ENCODE results near the gene ASAP2.

Gene ASAP2

GRCh38 chr2:9179572-9180201, 26.9 kb upstream of the ASAP2 start:
- in situ Hi-C loops (cut with HindIII; ENCODE audit: low sequenced_read_pairs) = no loop called here

DNA sequence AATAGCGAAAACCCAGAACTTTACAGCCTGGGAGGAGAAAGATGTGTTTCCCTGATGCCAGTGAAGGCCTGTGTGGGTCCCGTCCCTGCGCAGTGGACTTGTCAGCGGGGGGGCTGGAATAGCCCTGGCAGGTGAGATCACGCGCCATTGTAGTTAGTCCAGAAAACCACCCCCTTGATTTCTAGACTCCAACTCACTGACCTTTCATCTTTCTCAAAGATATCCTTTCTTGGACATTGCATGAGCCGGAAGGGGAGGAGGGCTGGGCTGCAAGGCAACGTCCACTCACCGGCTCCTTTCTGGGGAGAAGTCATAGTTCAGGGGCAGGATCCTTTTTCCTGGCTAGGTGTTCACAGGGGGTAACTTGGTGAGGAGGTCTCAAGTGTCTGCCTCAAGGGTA, 22.3 kb upstream of the ASAP2 start:
- in situ Hi-C loops (cut with HindIII; ENCODE audit: low sequenced_read_pairs) = no loop called here

DNA sequence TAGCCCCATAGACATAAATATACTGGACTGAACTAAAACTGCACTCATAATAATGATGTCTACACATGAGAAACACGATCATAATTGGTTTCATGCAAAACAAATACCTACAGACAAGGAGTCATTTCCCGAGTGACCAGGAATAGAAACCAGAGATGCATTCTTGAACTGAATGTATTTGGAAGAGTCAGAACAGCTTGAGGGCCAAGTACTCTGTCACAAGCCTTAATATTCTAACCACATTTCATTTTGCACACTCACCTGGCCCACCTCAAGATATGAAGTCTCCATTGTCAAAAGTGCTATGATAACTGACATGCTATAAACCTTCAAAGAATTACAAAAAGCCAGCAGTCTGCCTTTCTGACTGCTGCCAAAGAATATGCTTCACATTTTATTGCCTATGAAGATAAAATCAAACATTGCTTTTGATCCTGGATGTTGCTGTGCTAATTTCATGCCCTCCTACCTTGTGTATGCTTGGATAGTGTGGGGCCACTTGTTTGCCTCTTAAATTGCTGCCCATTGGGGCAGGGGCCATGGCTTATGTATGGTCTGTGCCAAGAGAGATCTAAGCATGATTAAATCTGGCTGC, 18.9 kb upstream of the ASAP2 start:
- in situ Hi-C loops (cut with HindIII; ENCODE audit: low sequenced_read_pairs) = no loop called here

- in situ Hi-C loops (cut with HindIII; ENCODE audit: low sequenced_read_pairs) = no loop called here
Measured at GRCh38 chr2:9188823-9189222, 17.8 kb upstream of the ASAP2 start.

DNA sequence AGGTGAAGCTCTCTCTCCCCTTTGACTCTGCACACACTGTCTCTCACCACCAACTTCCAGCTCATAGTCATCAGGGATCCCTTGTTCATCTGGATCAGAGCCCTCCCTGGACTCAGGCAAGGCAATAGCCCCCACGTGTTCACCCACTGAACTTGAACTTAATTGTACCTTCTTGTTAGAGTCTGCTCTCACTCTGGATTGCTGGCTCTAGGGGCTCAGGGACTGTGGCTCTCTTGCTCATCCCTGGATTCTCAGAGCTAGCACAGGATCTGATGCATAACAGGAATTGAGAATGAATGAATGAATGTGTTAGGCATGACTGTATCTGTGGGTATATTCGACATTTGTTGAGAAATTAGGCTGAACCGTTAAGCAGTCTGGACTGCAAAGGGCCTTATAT, 16.7 kb upstream of the ASAP2 start:
- in situ Hi-C loops (cut with HindIII; ENCODE audit: low sequenced_read_pairs) = no loop called here

DNA sequence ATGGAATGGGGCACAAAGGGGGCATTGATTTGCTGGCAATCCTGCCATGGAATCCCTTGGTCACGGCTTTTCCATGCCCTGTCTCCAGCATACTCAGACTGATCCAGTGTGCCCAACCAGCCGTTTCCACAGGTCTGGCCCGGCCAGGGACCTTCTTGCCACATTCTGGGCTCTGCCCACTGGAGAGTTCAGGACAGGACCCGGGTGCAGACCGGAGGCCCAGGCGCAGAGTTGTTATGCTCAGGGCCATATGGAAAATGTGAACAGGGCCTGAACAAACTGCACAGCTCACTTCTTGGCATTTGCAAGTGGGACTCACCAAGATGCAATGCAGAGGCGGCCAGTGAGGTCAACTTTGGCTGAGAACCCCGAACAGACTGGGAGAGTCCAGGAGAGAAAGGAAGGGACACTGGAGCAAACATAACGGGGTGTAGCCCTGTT, 15.6 kb upstream of the ASAP2 start:
- in situ Hi-C loops (cut with HindIII; ENCODE audit: low sequenced_read_pairs) = no loop called here

GRCh38 chr2:9192712-9193111, 13.9 kb upstream of the ASAP2 start:
- in situ Hi-C loops (cut with HindIII; ENCODE audit: low sequenced_read_pairs) = no loop called here

DNA sequence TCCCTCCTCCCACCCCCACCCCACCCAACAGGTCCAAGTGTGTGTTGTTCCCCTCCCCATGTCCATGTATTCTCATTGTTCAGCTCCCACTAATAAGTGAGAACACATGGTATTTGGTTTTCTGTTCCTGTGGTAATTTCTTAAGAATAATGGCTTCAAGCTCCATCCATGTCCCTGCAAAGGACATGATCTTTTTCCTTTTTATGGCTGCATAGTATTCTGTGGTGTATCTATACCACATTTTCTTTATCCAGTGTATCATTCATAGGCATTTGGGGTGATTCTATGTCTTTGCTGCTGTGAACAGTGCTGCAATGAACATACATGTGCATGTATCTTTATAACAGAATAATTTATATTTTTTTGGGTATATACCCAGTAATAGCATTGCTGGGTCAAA, 12.3 kb upstream of the ASAP2 start:
- in situ Hi-C loops (cut with HindIII; ENCODE audit: low sequenced_read_pairs) = no loop called here

DNA sequence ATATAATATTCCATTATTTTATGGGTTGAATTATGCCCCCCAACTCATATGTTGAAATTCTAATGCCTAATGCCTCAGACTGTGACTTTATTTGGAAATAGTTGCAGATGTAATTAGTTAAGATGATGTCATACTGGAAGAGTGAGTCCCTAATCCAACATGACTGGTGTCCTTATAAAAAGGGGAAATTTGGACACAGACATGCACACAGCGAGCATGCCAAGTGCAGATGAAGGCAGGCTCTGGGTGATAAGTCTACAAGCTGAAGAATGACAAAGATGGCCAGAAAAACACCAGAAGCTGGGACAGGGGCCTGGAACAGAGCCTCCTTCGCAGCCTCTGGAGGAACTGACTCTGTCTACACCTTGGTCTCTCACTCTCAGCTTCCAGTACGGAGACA, 10.0 kb upstream of the ASAP2 start:
- in situ Hi-C loops (cut with HindIII; ENCODE audit: low sequenced_read_pairs) = no loop called here

GRCh38 chr2:9197916-9198315, 8.7 kb upstream of the ASAP2 start:
- in situ Hi-C loops (cut with HindIII; ENCODE audit: low sequenced_read_pairs) = no loop called here

DNA sequence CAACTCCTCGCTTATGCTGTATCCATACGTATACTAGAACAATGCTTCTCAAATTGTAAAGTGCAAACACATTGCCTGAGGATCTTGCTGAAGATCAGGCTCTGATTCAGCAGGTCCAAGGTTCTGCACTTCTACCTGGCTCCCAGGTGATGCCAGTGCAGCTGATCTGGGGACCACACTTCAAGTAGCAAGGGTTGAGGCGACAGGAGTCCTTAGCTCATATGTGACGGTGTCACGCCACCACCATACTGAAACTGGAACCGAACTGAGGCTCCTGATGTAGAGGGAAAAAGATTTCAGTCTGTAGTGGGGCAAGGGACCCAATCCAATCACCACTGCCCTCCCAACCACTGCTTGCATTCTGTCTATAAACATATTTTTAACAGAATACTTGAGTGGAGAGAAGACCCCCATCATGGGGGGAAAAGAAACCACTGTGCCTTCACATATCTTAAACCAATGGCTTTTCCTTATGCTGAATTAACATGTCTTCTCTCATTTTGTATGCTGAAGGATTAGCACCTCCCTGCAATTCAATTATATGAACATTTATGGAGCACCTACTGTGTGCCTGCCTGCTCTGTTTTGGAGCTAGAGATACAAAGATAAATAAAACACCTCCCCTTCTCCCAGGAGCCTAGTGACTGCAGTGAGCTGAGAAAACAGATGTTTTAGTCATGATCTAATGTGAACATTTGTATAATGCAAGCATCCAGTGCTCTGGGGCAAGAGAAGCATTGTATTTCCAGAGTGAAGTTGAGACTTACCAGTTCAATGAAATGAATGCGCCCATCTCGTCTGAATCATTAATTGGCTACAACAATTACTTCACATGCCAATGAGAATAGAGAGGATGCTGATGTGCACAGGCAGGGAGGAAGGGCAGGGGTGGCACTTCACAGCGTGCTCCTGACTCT, 6.6 kb upstream of the ASAP2 start:
- in situ Hi-C loops (cut with HindIII; ENCODE audit: low sequenced_read_pairs) = no loop called here

DNA sequence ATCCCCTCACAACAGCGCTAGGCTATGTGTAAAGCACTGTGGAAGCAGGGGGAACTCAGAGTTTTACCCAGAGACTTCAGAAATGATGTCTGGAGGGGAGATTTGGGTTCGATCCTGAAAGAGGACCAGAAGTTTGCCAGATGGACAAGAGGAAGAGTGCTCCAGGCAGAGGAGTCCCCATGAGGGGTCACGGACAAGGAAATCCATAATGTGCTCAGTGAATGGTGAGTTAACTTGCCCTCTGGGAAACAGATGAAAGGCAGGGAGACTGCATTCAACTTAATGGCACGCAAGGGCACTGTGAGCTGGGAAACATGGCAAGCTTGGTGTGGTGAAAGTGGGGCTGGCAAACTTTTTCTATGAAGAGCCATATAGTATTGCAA, 6.0 kb upstream of the ASAP2 start:
- in situ Hi-C loops (cut with HindIII; ENCODE audit: low sequenced_read_pairs) = no loop called here

GRCh38 chr2:9201185-9201891, 5.3 kb upstream of the ASAP2 start:
- in situ Hi-C loops (cut with HindIII; ENCODE audit: low sequenced_read_pairs) = no loop called here

- in situ Hi-C loops (cut with HindIII; ENCODE audit: low sequenced_read_pairs) = no loop called here
Measured at GRCh38 chr2:9203006-9203405, 3.6 kb upstream of the ASAP2 start.

DNA sequence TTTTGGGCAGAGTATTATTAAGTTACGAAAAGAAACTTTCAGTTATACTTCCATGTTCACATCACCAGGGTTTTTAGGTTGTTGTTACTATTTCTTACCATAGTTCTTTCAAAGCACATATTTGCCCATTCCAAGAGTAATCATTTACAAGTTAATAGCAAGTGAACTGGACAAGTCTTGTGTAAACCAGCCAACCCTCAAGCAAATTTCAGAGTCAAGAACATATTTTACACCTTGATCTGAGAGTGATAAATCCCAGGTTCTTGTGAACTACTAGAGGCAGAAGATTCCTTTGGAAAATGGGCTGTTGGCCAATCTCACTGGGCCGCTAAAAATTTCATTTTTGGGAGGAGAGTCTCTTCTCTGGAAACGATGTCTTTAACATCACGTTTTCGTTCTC, 2.7 kb upstream of the ASAP2 start:
- in situ Hi-C loops (cut with HindIII; ENCODE audit: low sequenced_read_pairs) = no loop called here

- in situ Hi-C loops (cut with HindIII; ENCODE audit: low sequenced_read_pairs) = loop anchor here (5.0 kb wide), 2 partner anchors 63 to 87 kb away; no protein-coding TSS in a partner anchor
Measured at GRCh38 chr2:9204939-9205338, 1.7 kb upstream of the ASAP2 start.

- in situ Hi-C loops (cut with HindIII; ENCODE audit: low sequenced_read_pairs) = loop anchor here (5.0 kb wide), 2 partner anchors 63 to 87 kb away; no protein-coding TSS in a partner anchor
Measured at GRCh38 chr2:9205486-9205885, 1.1 kb upstream of the ASAP2 start.

DNA sequence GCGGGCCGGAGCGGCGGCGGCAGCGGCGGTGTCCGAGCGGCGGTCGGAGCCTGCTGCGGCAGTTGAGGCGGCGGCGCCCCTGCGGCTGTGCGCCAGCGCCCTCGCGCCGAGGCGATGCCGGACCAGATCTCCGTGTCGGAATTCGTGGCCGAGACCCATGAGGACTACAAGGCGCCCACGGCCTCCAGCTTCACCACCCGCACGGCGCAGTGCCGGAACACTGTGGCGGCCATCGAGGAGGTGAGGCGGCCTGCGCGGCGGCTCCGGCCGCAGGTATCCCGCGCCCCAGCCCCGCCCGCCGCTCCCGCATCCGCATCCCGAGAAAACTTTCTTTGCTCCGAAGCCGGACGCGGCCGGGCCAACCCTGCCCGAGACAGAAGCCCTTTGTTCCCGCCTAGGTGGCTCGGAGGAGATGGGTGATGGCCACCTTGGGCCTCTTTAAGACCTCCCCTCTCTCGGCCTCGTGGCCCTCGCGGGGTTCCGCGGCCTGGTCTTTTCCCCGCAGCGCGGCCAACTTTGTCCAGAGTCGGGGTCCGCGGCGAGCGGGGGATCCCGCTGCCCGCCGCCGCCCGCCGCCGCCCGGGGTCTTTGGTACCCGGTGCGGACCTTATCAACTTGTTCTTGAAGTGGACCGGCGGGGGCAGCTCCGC, 504 bp downstream of the ASAP2 start:
- in situ Hi-C loops (cut with HindIII; ENCODE audit: low sequenced_read_pairs) = loop anchor here (5.0 kb wide), 2 partner anchors 65 to 85 kb away; no protein-coding TSS in a partner anchor

DNA sequence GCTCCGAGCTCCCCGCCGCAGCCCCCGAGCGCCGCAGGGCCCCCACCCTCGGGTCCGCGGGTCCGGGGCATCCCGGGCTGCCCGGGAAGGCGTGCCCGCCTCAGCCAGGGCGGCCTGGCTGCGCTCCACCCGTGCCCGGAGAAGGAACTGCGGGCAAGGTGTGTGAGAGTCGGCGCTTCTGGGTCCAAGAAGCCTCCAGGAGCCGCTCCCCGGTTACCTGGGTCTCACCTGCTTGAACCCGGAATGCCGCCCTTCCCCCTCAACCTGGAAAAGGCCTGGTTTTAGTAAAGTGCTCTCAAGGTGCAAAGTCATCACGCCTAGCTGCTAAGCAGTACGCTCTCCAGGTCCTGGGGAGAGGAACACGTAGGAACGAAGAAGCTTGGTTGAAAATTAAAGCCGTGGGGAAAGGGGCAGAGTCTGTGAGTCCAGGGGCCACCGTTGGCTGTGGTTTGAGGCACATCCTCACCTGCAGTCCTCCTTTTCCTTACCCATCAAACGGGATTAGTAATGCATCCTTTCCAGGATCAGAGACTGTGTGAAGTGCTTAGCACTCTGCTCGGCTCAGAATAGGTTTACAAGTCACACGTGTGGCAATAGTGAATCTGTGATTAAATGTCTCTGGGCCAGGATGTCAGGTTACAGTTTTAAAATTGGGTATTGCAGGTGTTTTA, 1.2 kb downstream of the ASAP2 start:
- in situ Hi-C loops (cut with HindIII; ENCODE audit: low sequenced_read_pairs) = loop anchor here (5.0 kb wide), 2 partner anchors 65 to 85 kb away; no protein-coding TSS in a partner anchor

DNA sequence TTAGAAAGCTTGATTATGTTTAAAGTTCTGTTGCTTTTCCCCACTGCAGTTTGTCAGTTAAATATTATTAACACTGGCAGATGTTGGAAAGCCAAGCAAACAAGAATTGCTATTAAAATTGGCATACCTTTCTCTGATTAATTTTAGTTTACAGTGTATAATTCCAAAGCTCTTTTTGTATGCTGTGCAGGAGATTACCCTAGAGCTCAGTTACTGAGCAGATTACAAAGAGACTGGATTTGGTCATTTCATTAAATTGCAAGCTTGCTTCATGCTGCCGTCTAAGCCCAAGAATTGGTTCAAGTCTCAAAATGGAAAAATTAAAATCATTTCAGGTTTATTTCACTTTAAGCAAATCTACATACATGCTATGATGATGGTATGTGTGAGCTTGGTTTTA, 2.3 kb downstream of the ASAP2 start:
- in situ Hi-C loops (cut with HindIII; ENCODE audit: low sequenced_read_pairs) = loop anchor here (5.0 kb wide), 2 partner anchors 67 to 83 kb away; no protein-coding TSS in a partner anchor
